Mesangial cell (primary cell): ENCODE measurements around the gene EYA3. TPM values are rescaled to one million over a fixed set of nuclear protein-coding genes. Genes with fewer than 3 reads are reported as not detected.

Experiments used
- total RNA-seq: library from RNA; depleted of rRNA; stranded (reverse); fragments of >200 nt; gene quantifications from 2 replicates; pipeline ENCODE4 v1.2.3, GENCODE V29; 2015

EYA3 gene, protein sequence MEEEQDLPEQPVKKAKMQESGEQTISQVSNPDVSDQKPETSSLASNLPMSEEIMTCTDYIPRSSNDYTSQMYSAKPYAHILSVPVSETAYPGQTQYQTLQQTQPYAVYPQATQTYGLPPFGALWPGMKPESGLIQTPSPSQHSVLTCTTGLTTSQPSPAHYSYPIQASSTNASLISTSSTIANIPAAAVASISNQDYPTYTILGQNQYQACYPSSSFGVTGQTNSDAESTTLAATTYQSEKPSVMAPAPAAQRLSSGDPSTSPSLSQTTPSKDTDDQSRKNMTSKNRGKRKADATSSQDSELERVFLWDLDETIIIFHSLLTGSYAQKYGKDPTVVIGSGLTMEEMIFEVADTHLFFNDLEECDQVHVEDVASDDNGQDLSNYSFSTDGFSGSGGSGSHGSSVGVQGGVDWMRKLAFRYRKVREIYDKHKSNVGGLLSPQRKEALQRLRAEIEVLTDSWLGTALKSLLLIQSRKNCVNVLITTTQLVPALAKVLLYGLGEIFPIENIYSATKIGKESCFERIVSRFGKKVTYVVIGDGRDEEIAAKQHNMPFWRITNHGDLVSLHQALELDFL
- total RNA-seq = 13.7 and 15.1 TPM in 2 replicates

DNA sequence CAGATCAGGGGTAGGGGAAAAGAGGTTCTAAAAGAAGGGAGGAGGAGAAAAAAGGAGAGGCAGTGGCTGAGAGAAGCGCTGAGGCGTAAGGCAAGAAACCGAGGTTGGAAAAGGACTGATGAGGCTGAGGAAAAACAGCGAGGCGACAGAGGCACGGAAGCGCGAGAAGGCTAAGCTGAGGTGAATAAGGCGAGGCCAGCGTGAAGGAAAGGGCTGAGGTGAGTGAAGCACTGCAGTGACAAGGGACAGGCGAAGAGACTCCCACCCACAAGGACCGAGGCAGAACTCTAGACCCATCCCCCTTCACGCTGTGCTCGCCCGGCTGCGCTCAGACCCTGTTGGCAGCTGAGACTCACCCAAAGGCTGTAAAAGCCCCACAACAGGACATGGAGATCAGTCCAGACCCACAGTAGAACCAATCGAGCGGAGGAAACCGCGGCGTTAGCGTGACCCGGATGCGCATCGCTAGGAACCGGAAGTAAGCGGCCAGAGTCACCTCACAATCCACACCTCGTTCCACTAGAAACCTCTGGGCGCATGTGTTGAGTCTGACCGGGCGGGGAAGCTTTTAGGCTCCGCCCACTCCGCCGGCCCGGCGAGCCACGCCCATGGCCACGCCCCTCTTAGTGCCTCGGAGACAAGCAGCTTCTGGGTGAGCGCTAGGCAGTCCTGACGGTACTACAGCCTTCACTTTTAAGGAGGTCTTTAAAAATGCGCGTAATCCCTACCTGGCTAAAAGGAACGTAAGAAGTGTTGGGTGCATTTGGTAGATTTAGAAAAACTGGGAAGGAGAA, at the start of gene EYA3:
EYA3 (minus strand) TSS at position 443 of the 794 bp plus-strand sequence. CDS start 30,584 bp downstream, outside the sequence.

DNA sequence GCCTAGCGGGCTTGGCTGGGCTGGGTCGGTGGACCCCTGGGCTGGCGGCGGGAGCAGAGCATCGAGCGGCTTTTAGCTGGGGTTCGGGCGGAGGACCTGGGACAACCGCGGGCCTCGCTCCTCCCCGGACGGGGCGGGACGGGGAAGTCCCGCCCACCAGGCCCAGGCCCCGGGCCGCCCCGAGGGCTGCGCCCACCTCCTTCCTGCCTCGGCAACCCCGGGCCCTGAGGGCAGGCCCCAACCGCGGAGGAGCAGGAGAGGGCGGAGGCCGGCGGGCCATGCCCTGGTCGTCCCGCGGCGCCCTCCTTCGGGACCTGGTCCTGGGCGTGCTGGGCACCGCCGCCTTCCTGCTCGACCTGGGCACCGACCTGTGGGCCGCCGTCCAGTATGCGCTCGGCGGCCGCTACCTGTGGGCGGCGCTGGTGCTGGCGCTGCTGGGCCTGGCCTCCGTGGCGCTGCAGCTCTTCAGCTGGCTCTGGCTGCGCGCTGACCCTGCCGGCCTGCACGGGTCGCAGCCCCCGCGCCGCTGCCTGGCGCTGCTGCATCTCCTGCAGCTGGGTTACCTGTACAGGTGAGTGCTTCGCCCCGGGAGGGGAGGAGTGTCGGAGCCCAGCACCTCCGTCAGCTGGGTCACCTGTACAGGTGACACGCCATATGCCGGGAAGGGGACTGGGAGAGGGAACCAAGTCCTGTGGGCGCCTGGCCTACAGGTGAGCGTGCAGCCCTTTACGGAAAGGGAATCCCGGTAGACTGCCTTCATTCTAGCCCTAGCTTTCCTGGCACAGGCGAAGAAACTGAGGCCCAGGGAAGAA, 128.4 kb downstream of the EYA3 start, which contains the start of gene XKR8:
XKR8 (plus strand) TSS at position 182 of the 812 bp plus-strand sequence; CDS start at position 279, 97 bp downstream.

DNA sequence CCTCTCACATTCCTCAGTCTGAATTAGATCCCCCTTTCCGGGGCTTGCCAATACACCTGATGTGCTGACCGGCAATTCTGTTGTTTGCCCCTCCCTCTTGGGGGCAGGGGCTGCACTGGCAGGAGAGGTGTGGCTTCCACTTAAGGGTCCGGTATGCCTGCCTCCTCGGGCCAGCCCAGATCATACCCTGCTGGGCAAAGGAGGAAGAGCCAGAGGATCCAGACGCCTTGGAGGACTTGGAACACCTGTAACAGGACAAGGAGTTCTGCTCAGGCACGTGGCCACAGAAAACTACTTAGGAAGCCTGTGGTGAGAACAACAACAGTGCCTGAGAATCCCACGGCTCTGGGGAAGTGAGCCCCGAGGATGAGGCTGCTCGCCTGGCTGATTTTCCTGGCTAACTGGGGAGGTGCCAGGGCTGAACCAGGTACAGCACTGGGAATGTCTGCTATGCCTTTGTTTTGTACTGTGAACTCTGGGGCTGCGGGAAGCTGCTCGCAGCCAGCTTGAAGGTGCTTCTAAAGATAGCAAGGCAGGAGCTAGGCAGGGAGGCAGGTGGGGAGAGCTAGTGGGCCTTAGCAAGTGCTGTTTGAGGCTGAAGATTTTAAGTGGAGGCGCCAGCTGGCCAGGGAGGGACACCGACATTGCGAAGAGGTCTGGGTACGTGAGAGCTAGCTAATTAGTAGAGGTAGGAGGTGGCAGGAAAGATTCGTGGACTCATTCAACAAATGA, 153.4 kb downstream of the EYA3 start, which contains the start of gene SMPDL3B:
SMPDL3B (plus strand) TSS at position 183 of the 732 bp plus-strand sequence; CDS start at position 367, 184 bp downstream.

Other genes with a start within 250 kb of the EYA3 start
- gene THEMIS2, start 216.1 kb downstream of the EYA3 start, total RNA-seq = 8.5 and 27.8 TPM in 2 replicates
- 29.8 and 56.1 TPM in 2 replicates for gene RPA2, start 174.0 kb downstream of the EYA3 start, total RNA-seq
- gene SMPDL3B, start 153.6 kb downstream of the EYA3 start, total RNA-seq = 2.3 and 24.8 TPM in 2 replicates
- gene XKR8, start 128.6 kb downstream of the EYA3 start, total RNA-seq = 8.3 and 11.4 TPM in 2 replicates
- gene PTAFR, start 88.1 kb upstream of the EYA3 start, total RNA-seq = under 0.01 and 0.25 TPM in 2 replicates
- 26.2 and 42.0 TPM in 2 replicates for gene DNAJC8, start 144.4 kb upstream of the EYA3 start, total RNA-seq
- 198 and 203 TPM in 2 replicates for gene ATP5IF1, start 147.5 kb upstream of the EYA3 start, total RNA-seq
- gene SESN2, start 170.9 kb upstream of the EYA3 start, total RNA-seq = 33.7 and 43.0 TPM in 2 replicates
- 15.6 and 18.6 TPM in 2 replicates for gene MED18, start 240.4 kb upstream of the EYA3 start, total RNA-seq